Measurements from ENCODE around the gene BTBD6. TPM values are rescaled to one million over a fixed set of nuclear protein-coding genes. Genes with fewer than 3 reads are reported as not detected.

Gene BTBD6
- total RNA-seq, 1 donor from 2014 or later = 31.9 TPM

DNA sequence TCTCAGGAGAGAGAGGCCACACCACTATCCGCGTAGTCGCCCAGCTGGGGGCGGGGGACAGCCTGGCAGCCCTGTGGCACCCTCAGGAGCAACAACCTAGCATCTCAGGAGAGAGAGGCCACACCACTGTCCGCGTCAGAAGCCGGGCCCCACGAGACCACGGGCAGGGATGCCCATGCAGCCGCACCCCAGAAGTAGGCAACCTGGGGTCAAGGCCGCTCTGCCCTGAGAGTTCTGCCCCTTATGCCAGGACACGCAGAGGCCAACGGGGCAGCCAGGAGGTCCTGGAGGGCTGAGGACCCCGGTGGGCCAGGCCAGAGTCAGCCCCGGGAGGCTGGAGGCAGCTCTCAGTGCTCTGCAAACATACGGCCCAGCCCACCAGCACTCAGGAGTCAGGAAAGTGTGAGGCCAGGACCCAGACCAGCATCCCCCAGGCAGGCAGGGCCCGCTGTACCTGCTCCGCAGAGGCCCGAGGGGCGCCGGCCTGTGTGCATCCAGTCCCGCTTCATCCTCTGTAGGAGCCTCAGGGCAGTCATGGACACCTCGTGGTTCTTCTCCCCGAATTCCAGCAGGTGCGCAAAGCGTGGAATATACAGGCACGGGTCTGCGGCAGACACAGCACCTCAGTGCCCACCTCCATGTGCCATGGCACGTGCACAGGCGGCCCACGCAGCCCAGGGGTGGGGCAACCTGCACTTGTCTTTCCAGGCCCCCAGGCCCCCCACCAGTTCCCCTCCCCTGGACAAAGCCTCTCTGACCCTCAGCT is 7.3 kb upstream of the BTBD6 start:
- TF ChIP-seq, protein P1, sequence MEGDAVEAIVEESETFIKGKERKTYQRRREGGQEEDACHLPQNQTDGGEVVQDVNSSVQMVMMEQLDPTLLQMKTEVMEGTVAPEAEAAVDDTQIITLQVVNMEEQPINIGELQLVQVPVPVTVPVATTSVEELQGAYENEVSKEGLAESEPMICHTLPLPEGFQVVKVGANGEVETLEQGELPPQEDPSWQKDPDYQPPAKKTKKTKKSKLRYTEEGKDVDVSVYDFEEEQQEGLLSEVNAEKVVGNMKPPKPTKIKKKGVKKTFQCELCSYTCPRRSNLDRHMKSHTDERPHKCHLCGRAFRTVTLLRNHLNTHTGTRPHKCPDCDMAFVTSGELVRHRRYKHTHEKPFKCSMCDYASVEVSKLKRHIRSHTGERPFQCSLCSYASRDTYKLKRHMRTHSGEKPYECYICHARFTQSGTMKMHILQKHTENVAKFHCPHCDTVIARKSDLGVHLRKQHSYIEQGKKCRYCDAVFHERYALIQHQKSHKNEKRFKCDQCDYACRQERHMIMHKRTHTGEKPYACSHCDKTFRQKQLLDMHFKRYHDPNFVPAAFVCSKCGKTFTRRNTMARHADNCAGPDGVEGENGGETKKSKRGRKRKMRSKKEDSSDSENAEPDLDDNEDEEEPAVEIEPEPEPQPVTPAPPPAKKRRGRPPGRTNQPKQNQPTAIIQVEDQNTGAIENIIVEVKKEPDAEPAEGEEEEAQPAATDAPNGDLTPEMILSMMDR (IDR thresholded peaks at IDR 0.05; ENCODE audit: unreplicated experiment) = no peak

DNA sequence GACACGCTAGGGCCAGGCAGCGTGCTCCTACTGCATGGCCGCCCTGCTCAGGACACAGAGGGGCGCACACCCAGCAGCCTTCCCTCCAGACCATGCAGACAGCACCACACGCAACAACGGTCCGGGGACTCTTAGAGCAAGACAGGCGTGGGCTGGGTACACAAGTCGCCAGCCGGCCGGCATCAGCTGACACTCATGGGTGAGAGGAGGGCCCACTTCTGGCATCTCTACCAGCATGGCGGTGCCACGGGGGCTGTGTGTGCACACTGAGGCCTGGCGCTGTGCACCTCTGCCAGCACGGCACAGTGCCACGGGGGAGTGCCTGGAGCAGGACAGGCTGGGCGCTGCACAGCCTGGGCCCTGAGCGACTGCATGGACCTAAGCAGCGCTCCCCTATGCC is 6.7 kb upstream of the BTBD6 start:
- Mint-ChIP-seq H3K36me3 (ENCODE audit: insufficient read depth) (no peaks in the 10 kb centered on the region), H3K9me3 (ENCODE audit: low read depth) (no peaks in the 10 kb centered on the region), H3K27me3 (no peaks in the 10 kb centered on the region), H3K4me1 (ENCODE audit: low read depth) (peaks cover 2% of the 10 kb centered on the region), H3K4me3 (ENCODE audit: low read depth) (no peak overlapping the region), H3K27ac (no peak overlapping the region)
- no peak for DNase-seq (ENCODE audit: low spot score, unreplicated experiment)
- TF ChIP-seq, protein P1 (IDR thresholded peaks at IDR 0.05; ENCODE audit: unreplicated experiment) = no peak

More for the DNA sequence above, 7.3 kb upstream of the BTBD6 start:
- no peak overlapping the region for H3K4me3 Mint-ChIP-seq (ENCODE audit: low read depth)
- no peaks in the 10 kb centered on the region for H3K36me3 Mint-ChIP-seq (ENCODE audit: insufficient read depth)
- no peak for DNase-seq (ENCODE audit: low spot score, unreplicated experiment)
- H3K27ac Mint-ChIP-seq = no peak overlapping the region
- H3K4me1 Mint-ChIP-seq (ENCODE audit: low read depth) = peaks cover 2% of the 10 kb centered on the region
- no peaks in the 10 kb centered on the region for H3K9me3 Mint-ChIP-seq (ENCODE audit: low read depth)
- no peaks in the 10 kb centered on the region for H3K27me3 Mint-ChIP-seq

DNA sequence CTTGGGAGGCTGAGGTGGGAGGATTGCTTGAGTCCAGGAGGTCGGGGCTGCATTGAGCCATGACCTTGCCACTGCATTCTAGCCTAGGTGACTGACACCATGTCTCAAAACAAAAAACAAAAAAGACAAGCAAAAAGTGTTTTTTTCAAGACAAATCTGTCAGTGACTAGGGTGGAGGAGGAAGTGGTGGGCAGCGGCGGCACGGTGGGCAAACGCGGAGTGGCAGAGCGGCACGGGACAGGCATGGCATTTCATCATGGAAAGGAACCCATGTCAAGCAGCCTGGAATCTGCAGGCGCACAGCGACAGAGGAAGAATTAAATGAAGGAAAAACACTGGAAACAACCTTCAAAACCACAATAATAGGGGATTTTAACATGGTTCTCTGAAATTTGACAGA is 4.0 kb upstream of the BTBD6 start:
- no peaks in the 10 kb centered on the region for H3K9me3 Mint-ChIP-seq (ENCODE audit: low read depth)
- no peak overlapping the region for H3K27ac Mint-ChIP-seq
- DNase-seq (ENCODE audit: low spot score, unreplicated experiment) = no peak
- H3K4me3 Mint-ChIP-seq (ENCODE audit: low read depth) = no peak overlapping the region
- H3K4me1 Mint-ChIP-seq (ENCODE audit: low read depth) = peaks cover 5% of the 10 kb centered on the region
- TF ChIP-seq, protein P1 (IDR thresholded peaks at IDR 0.05; ENCODE audit: unreplicated experiment) = no peak
- H3K27me3 Mint-ChIP-seq = no peaks in the 10 kb centered on the region
- peaks cover 5% of the 10 kb centered on the region for H3K36me3 Mint-ChIP-seq (ENCODE audit: insufficient read depth)

DNA sequence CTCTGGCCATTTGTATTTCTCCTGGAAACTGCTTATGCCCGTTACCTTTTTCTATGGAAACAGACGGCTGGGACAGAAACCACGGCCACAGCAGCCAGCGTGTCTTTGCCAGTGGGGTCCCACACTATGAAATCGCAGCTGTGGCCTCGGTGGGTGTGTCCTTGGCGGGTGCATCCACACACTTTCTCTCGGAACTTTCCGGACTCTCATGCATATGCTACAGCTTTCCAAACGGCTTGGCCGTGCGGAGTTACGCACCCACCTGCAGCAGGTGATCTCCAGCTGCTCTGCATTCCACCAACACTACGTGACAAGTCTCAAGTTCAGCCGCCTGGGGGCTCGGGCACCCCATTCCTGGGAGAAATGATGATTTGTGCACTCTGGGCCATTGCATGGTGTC is 1.3 kb upstream of the BTBD6 start:
- Mint-ChIP-seq H3K4me3 (ENCODE audit: low read depth) (peak overlapping the region; percentile 77), H3K36me3 (ENCODE audit: insufficient read depth) (peaks cover 14% of the 10 kb centered on the region), H3K9me3 (ENCODE audit: low read depth) (no peaks in the 10 kb centered on the region), H3K27me3 (no peaks in the 10 kb centered on the region), H3K4me1 (ENCODE audit: low read depth) (peaks cover 5% of the 10 kb centered on the region), H3K27ac (no peak overlapping the region)
- no peak for DNase-seq (ENCODE audit: low spot score, unreplicated experiment)
- TF ChIP-seq, protein P1 (IDR thresholded peaks at IDR 0.05; ENCODE audit: unreplicated experiment) = no peak

DNA sequence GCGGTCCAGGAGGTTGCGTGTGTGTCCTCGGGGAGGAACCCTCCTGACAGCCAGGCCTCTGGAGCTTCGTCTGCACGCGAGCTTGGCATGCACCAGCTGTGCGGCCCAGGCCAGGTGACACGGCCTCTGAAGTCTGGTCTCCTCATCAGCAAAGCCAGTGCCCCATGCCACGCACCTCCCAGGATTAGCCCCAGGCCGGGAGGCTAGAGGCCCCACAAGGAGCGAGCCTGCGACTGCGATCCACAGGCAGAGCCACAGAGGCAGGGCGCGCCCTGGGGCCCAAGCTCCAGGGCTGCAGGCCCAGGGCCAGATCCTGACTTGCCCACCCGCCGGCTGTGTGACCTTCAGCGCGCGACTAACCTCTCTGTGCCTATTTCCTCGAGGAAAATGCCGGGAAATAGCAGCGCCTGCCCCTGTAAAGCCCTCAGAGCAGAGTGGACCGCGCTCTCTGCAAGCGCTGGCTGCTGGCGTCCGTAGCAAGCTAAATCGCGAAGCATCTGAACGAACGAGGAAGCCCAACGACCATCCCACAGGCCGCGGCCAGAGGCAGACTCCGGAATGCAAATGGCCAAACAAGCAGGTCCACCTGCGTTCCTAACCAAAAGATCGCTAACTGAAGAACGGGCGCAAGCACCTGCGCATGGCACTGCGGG is 492 bp upstream of the BTBD6 start:
- DNase-seq (ENCODE audit: low spot score, unreplicated experiment) = no peak
- peaks cover 14% of the 10 kb centered on the region for H3K36me3 Mint-ChIP-seq (ENCODE audit: insufficient read depth)

More for the DNA sequence above, 492 bp upstream of the BTBD6 start:
- Mint-ChIP-seq H3K4me3 (ENCODE audit: low read depth) (peak overlapping the region; percentile 77), H3K27ac (peak overlapping the region; percentile 94), H3K4me1 (ENCODE audit: low read depth) (peaks cover 5% of the 10 kb centered on the region), H3K27me3 (no peaks in the 10 kb centered on the region), H3K9me3 (ENCODE audit: low read depth) (no peaks in the 10 kb centered on the region)
- TF ChIP-seq, protein P1 (IDR thresholded peaks at IDR 0.05; ENCODE audit: unreplicated experiment) = no peak

Measured in progenitor cell of endocrine pancreas (in vitro differentiated cells).